GM12878 (cell line): ENCODE results near the gene SETBP1.

ENCODE experiments used
- ATF7 ChIP-seq: fragments of 450-650 bp; IDR thresholded peaks from 2 replicates; pipeline ENCODE4 v1.6.1; 2016; ENCODE audit warnings: low read depth, mild to moderate bottlenecking
- BHLHE40 ChIP-seq, 2 experiments: fragments of 450-650 bp in 1 of 2; IDR thresholded peaks; 2 replicates each; pipeline ENCODE4 v1.6.1; 2011 to 2017; ENCODE audit warnings: low read depth in 2 of 2, borderline replicate concordance in 1 of 2, improper control_type of control experiment in 1 of 2, low read length in 1 of 2, mild to moderate bottlenecking in 1 of 2
- CBFB ChIP-seq: IDR thresholded peaks from 2 replicates; pipeline ENCODE4 v1.6.1; 2016; ENCODE audit warnings: antibody characterized with exemption, low read depth
- EZH2 ChIP-seq: IDR thresholded peaks from 2 replicates; pipeline ENCODE4 v1.6.1; 2012; ENCODE audit warnings: low read depth, mild to moderate bottlenecking, control low read depth, inconsistent platforms, low read length, borderline replicate concordance; ENCODE audit not compliant: control insufficient read depth
- NR2F1 ChIP-seq: fragments of 450-650 bp; conservative IDR thresholded peaks from 2 replicates; pipeline ENCODE4 v1.6.1; 2017; ENCODE audit warnings: mild to moderate bottlenecking
- PAX8 ChIP-seq: fragments of 450-650 bp; IDR thresholded peaks from 2 replicates; pipeline ENCODE4 v1.6.1; 2017; ENCODE audit warnings: mild to moderate bottlenecking, moderate library complexity
- SREBF1 ChIP-seq: IDR thresholded peaks from 2 replicates; pipeline ENCODE4 v1.6.1; 2012; ENCODE audit warnings: mild to moderate bottlenecking, low read length
- TF ChIP-seq, protein P1 (sequence below), 3 experiments: IDR thresholded peaks in 2 of 3; conservative IDR thresholded peaks in 1 of 3; 2 replicates each; pipeline ENCODE4 v1.5.1; 2011; ENCODE audit warnings: low read depth in 3 of 3, low read length in 3 of 3, mild to moderate bottlenecking in 3 of 3, control low read depth in 2 of 3, moderate library complexity in 2 of 3, inconsistent platforms in 1 of 3, mixed read lengths in 1 of 3; ENCODE audit not compliant: control insufficient read depth in 2 of 3, insufficient read depth in 1 of 3; ENCODE audit errors: extremely low read depth in 1 of 3
- TF ChIP-seq, protein P2 (sequence below): fragments of 450-650 bp; IDR thresholded peaks from 2 replicates; pipeline ENCODE4 v1.6.1; 2018; ENCODE audit warnings: mild to moderate bottlenecking, low read depth, moderate library complexity; ENCODE audit not compliant: partially characterized antibody
- TF ChIP-seq, protein P3 (sequence below): IDR thresholded peaks from 2 replicates; pipeline ENCODE4 v1.6.1; 2012; ENCODE audit warnings: mild to moderate bottlenecking, low read depth, low read length
- TF ChIP-seq, protein P4 (sequence below): fragments of 450-650 bp; formaldehyde crosslinking; IDR thresholded peaks from 2 replicates; pipeline ENCODE4 v1.5.0; 2022; ENCODE audit warnings: mild to moderate bottlenecking, missing genetic modification characterization

DNA sequence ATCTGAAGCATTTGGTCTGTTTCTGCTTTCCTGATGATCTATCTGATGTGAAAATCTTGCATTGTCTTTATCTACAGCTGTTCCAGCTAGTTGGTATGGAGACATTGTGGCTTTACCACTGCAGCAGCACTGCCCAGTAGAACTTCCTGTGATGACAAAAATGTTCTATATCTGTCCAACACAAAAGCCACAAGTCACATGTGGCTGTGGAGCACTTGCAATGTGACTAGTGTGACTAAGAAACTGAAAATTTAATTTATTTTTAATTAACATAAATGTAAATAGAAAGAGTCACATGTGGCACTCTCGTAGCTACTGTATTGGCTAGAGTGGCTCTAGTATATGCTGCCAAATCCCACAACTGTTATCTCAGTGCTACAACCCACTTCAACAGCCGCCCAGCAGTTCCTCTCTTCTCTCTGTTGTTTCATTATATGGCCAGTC lies 425.7 kb downstream of the SETBP1 start:
- TF ChIP-seq BHLHE40 (IDR thresholded peaks at IDR 0.05; ENCODE audit: borderline replicate concordance in 1 of 2, low read depth in 2 of 2, low read length in 1 of 2) (peak; percentile 95 to 97), ATF7 (peak; percentile 86), SREBF1 (0 out of 2 replicates have a peak, but pooled peaks have one; percentile 66), PAX8 (no peak), EZH2 (no peak), NR2F1 (peak; percentile 77), CBFB (peak; percentile 87)
- TF ChIP-seq, protein P1, sequence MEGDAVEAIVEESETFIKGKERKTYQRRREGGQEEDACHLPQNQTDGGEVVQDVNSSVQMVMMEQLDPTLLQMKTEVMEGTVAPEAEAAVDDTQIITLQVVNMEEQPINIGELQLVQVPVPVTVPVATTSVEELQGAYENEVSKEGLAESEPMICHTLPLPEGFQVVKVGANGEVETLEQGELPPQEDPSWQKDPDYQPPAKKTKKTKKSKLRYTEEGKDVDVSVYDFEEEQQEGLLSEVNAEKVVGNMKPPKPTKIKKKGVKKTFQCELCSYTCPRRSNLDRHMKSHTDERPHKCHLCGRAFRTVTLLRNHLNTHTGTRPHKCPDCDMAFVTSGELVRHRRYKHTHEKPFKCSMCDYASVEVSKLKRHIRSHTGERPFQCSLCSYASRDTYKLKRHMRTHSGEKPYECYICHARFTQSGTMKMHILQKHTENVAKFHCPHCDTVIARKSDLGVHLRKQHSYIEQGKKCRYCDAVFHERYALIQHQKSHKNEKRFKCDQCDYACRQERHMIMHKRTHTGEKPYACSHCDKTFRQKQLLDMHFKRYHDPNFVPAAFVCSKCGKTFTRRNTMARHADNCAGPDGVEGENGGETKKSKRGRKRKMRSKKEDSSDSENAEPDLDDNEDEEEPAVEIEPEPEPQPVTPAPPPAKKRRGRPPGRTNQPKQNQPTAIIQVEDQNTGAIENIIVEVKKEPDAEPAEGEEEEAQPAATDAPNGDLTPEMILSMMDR (IDR thresholded peaks at IDR 0.05 in 2 of 3, conservative IDR thresholded peaks at IDR 0.05 in 1 of 3; ENCODE audit: control insufficient read depth in 2 of 3, extremely low read depth in 1 of 3, insufficient read depth in 1 of 3, low read depth in 3 of 3, low read length in 3 of 3): no peak
- TF ChIP-seq, protein P2, sequence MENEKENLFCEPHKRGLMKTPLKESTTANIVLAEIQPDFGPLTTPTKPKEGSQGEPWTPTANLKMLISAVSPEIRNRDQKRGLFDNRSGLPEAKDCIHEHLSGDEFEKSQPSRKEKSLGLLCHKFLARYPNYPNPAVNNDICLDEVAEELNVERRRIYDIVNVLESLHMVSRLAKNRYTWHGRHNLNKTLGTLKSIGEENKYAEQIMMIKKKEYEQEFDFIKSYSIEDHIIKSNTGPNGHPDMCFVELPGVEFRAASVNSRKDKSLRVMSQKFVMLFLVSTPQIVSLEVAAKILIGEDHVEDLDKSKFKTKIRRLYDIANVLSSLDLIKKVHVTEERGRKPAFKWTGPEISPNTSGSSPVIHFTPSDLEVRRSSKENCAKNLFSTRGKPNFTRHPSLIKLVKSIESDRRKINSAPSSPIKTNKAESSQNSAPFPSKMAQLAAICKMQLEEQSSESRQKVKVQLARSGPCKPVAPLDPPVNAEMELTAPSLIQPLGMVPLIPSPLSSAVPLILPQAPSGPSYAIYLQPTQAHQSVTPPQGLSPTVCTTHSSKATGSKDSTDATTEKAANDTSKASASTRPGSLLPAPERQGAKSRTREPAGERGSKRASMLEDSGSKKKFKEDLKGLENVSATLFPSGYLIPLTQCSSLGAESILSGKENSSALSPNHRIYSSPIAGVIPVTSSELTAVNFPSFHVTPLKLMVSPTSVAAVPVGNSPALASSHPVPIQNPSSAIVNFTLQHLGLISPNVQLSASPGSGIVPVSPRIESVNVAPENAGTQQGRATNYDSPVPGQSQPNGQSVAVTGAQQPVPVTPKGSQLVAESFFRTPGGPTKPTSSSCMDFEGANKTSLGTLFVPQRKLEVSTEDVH: peak; percentile 53
- TF ChIP-seq, protein P3, sequence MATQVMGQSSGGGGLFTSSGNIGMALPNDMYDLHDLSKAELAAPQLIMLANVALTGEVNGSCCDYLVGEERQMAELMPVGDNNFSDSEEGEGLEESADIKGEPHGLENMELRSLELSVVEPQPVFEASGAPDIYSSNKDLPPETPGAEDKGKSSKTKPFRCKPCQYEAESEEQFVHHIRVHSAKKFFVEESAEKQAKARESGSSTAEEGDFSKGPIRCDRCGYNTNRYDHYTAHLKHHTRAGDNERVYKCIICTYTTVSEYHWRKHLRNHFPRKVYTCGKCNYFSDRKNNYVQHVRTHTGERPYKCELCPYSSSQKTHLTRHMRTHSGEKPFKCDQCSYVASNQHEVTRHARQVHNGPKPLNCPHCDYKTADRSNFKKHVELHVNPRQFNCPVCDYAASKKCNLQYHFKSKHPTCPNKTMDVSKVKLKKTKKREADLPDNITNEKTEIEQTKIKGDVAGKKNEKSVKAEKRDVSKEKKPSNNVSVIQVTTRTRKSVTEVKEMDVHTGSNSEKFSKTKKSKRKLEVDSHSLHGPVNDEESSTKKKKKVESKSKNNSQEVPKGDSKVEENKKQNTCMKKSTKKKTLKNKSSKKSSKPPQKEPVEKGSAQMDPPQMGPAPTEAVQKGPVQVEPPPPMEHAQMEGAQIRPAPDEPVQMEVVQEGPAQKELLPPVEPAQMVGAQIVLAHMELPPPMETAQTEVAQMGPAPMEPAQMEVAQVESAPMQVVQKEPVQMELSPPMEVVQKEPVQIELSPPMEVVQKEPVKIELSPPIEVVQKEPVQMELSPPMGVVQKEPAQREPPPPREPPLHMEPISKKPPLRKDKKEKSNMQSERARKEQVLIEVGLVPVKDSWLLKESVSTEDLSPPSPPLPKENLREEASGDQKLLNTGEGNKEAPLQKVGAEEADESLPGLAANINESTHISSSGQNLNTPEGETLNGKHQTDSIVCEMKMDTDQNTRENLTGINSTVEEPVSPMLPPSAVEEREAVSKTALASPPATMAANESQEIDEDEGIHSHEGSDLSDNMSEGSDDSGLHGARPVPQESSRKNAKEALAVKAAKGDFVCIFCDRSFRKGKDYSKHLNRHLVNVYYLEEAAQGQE: no peak
- TF ChIP-seq, protein P4, sequence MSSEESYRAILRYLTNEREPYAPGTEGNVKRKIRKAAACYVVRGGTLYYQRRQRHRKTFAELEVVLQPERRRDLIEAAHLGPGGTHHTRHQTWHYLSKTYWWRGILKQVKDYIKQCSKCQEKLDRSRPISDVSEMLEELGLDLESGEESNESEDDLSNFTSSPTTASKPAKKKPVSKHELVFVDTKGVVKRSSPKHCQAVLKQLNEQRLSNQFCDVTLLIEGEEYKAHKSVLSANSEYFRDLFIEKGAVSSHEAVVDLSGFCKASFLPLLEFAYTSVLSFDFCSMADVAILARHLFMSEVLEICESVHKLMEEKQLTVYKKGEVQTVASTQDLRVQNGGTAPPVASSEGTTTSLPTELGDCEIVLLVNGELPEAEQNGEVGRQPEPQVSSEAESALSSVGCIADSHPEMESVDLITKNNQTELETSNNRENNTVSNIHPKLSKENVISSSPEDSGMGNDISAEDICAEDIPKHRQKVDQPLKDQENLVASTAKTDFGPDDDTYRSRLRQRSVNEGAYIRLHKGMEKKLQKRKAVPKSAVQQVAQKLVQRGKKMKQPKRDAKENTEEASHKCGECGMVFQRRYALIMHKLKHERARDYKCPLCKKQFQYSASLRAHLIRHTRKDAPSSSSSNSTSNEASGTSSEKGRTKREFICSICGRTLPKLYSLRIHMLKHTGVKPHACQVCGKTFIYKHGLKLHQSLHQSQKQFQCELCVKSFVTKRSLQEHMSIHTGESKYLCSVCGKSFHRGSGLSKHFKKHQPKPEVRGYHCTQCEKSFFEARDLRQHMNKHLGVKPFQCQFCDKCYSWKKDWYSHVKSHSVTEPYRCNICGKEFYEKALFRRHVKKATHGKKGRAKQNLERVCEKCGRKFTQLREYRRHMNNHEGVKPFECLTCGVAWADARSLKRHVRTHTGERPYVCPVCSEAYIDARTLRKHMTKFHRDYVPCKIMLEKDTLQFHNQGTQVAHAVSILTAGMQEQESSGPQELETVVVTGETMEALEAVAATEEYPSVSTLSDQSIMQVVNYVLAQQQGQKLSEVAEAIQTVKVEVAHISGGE: no peak
